HG03439 (cell line): Measurements from ENCODE around the gene SELENOO.

Experiments
- ATAC-seq: cut with Tn5 transposase; IDR thresholded peaks from one replicate; pipeline ENCODE4 v1.9.1; 2021; ENCODE audit warnings: mild to moderate bottlenecking, moderate library complexity; ENCODE audit not compliant: unreplicated experiment

Gene SELENOO

DNA sequence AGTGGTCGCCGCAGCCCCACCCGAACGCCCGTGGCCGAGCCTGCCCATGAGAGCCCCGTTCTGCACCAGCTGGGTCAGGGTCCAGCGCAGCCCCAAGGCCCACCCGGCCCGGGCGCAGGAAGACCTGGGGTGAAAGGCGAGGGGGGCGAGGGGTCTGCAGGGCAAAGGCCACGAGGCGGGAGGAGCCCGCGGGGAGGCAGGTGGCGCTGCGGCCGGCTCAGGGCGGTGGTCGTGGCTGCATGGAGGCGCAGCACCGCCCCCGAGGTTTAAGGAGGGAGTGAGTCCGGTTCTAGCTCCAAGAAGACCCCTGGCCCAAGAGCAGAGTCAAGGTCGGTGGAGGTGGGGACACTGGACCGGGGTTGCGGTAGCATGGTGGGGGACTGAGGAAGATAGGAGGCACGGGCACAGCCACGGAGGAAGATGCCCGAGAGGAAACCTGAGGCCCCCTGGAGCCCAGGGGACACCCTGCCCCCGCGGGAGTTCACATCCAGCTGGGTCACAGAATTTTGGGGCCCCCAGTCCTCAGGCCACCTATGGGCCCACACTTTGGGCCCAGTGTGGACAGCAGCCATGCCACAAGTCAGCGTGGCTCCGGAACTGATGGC is 50.8 kb downstream of the SELENOO start:
- no peak for ATAC-seq

DNA sequence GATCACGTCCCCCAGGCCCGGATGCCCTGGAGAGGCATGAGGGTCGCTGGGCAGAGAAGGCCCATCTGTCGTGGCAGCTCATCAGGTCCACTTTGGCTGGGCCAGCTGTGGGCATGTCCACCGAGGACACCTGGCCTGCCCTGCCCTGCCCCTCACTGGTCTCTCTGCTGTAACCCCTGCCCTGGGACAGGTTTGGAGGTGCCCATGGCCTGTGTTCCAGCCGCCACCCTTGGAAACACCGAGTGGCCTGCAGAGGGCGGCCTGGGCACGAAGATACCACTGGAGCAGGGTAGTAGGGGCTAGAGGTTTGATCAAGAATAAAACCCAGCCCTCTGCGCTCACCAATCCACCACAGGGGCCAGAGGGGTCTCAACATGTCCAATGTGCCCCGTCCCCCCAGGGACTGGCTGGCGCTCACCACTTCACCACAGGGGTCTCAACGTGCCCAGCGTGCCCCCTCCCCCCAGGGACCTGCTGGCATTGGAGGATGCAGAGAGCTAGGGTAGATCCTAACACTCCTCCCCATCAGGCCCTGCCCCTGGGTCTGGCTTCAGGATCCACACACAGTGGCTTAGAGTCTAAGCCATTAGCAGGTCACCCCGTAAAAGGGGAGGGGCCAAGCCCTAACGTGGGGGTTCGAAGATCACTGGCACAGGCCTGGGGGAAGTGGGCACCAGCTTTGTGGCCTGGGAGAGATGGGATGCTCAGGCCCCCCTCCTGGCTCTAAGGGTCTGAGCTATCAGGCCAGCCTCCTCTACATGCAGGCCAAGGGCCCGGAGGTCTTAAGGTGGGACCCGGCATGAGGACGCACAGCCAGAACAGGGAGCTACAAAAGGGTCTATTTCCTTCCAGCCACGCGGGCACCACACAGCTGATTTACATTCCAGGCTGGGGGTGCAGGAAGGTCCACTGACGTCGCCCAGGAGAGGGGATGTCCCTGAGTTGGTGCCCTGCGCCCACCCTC is 51.6 kb downstream of the SELENOO start:
- no peak for ATAC-seq

DNA sequence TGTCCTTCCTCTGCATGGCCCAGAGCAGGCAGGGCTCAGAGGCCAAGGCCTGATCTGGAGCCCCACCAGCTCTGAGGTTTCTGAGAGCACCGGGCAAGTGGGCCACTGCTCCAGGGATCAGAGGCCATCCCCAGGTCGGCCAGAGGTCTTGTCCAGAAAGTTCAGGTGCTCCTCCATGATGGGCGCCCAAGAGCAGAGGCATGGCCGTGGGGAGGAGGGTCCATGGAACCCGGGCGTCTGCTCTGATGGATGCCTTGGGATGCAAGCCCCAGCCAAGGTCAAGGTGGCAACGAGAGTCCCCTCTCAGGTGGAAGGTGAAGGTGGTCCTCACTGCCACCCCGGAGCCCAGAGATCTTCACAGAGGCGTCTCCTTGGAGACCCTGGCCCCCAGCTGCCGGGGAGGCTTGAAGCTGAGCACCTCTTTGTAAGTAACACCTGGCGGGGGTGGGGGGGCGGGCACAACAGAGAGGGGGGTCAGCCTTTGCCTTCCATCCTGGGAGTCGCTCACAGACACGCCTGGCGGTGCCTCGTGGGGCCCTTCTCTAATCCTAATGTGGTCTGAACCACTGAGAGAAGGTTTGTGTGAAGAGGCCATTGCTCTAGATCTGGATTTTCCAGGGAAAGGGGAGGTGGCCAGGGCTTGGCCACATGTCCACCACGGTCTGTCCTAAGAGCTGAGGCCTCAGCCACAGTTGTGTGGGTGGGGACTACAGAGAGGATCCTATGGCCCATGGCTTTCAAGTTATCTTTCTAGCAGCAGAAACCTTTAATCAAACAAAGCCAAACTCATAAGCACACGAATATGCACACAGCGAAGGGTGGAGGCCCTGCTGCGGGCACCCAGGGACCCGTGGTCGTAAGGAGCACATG is 52.5 kb downstream of the SELENOO start:
- ATAC-seq = no peak

DNA sequence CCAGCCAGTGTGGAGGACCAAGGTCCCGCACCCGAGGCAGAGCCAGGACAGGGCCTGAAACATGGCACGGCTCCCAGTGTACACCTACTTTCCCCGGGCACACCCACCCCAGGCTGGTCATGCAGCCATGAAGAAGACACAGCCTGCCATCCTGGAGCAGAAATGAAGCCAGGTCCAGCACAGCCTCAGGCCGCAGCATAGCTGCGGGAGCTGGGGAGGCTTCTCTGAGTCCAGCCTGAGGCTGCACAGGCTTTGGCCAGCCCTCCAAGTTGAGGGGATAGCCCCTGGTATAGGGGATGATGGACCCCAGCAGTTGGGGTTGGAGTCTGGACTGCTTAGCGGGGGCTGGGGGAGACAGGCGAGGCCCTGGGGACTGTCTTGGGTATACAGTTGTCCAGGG is 53.1 kb downstream of the SELENOO start:
- ATAC-seq = no peak

DNA sequence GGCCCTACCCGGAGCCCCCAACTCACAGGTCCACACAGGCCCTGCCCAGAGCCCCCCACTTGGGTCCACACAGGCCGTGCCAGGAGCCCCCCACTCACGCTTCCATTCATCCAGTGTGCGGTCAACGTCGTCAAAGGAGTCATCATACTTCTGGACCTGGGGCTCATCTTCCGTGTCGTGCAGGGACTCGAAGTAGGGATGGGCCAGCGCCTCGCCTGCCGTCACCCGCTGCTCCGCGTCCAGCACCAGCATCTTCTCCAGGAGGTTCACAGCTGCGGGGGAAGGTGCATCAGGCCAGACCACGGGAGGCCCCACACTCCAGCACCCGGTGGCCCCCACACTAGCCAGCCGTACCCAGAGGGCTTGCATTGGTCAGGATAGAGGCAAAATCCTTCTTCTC is 54.3 kb downstream of the SELENOO start:
- no peak for ATAC-seq

DNA sequence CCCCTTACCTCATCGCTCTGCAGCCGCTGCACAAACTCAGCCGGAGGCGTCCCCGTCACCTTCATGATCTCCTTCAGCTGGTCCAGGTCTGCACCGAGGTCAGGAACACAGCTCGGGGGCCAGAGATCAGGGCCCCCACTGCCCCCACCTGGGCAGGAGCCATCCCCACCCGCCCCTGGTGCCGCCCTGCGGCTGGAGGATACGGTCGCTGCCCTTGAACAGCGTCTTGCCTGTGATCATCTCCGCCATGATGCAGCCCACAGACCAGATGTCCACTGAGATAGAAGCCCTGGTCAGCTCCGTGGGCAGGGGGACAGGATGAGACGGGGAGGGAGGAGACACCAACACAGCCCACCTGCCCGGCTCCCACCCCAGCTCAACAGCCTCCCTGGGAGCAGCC is 54.8 kb downstream of the SELENOO start:
- ATAC-seq = no peak

DNA sequence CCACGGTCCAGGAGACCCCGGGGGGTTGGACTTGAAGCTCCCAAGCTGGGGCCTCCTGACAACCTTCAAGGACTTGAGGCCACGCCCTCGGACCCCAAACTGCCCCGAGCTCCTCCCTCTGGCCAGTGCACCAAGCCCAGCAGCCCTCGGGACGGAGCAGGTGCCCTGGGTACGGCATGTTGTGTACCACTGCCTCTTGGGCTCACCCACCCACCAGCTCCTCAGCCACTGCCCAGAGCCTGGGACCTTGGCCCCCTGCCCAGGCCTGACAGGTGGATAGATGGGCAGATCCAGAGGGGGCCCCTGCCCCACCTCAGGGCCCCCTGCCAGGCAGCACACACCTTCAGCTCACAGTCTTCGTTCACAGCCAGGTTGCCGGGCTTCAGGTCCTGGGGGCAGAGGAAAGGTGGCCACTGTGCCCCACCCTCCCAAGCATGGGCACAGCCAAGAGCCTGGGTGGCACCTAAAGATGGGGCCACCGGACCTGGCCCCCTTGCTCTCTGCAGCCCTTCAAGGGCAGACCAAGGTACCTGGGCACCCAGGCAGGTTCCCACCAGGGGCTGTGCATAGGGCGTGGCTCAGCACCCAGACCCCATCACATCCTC is 55.5 kb downstream of the SELENOO start:
- ATAC-seq = no peak

DNA sequence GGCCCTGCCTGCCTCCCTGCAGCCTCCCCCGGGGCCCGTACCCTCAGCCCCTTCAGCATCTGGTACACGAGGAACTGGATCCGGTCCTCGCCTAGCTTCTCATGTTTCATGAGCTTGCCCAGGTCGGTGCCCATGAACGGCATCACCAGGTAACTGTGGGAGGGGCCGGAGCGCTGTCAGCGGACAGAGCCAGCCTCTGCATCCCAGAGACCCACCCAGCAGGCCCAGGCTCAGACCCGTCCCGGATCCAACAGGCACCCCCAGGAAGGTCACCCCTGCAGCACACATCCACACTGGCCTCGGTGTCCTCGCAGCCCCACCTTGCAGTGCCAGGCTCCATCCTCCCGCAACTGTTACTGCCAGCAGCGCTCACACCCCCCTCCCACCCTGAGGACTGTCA is 56.2 kb downstream of the SELENOO start:
- no peak for ATAC-seq

DNA sequence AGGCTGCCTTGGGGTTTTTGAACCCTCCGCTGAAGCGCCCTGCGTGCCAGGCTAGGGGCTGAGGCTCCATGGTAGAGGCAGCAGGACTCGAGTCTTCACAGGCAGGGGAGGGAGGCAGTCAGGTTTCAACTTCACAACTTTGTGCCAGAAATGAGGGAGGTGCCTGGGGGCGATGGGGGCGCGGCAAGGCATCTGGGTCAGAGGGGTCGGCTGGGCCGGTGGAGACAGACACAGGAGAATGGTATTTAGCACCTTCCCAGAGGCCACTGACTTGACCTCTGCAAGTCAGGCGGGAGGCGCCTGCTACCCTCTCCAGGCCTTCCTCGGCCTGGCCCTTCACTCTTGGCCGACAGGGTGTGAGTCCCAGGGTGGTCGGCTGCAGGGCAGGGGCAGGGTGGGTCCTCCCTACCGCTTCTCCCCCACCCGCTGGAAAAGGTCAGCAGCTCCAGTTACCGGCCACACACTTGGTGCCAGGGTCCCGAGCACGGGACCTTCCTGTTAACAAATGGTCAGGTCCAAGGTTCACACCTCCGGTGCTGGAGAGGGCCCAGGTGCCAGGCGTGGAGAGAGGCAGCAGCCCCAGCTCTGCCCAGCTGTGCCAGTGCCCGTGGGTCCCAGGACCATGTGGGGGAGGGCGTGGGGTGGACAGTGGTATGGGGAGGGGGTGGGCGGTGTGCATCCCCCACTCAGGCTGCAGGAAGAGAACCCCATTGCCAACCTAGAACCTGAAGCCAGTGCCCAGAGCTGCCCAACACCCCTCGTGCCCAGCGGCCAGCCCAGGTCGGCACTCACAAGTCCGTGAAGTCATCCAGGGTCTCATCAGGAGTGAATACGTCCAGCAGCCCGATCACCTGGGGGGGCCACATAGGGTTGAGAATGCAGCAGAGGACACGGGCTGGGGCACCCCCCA is 56.9 kb downstream of the SELENOO start:
- ATAC-seq = no peak

DNA sequence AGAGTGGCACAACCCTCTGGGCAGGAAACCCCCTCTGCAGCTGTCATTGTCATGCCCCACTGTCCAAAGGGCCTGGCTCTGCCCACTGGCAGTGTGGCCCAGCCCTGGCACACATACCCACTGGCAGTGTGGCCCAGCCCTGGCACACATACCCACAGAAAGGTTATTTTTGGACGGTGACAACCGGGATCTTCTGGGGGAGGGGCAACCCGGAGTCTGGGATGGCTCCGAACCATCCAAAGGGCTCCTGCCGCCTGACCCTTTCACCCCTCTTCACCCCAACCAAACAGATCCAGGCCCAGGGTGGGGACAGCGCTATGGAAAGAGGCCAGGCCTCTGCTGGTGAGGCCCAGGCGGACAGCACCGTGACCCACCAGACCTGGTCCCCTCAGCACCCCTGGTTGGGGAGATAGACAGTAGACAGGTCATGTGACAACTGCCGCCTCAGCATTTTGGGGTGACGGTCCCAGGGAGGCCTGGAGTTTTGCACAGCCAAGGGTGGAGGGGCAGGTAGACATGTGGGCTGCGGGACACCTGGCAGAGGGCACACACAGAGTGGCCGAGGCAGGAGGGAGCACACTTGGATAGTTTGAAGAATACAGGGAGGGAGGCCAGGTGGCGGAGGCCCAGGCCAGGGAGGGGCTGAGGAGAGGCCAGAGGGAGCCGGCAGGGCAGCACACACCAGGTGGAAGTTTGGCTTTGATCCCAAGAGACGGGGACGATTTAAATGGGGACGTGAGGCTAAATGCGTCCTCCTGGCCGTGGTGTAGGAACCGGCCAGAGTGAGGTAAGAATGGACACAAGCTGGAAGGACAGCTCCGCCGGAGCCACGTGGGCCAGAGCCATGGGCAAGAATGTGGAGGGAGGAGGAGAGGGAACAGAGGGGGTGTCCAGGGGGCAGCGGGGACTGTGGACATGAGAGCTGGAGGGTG is 57.8 kb downstream of the SELENOO start:
- ATAC-seq = no peak

DNA sequence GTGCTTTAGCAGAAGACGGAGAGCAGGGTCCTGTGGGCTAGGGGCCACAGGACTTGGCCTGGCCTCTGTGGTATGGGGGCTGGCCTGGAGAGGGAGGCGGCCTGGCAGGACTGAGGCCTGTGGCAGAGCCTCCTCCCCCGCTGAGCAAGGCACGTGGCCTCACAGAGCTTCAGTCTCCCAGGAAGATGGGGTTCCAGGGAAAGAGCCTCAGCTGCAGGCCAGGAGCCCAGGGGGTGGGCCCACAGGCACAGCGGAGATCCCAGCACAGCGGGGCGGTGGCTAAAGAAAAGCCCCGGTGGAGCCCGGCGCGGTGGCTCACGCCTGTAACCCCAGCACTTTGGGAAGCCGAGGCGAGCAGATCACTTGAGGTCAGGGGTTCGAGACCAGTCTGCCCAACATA is 58.5 kb downstream of the SELENOO start:
- no peak for ATAC-seq

DNA sequence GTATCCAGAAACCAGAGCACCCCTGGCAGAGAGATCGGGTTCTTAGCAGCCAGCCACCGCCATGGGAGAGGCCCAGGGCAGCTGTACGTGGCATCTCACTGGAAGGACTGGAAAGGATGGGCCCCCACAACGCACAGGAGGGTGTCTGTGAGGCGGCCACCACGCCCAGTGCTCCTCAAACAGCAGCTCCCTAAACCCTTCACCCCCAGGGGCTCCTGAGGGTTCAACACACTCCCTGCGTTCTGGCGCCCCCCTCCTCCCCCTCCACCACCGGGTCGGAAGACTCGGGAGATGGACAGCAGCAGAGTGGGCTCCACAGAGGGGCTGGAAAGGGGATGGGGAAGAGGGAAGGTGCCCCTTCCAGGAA is 59.6 kb downstream of the SELENOO start:
- ATAC-seq = no peak

DNA sequence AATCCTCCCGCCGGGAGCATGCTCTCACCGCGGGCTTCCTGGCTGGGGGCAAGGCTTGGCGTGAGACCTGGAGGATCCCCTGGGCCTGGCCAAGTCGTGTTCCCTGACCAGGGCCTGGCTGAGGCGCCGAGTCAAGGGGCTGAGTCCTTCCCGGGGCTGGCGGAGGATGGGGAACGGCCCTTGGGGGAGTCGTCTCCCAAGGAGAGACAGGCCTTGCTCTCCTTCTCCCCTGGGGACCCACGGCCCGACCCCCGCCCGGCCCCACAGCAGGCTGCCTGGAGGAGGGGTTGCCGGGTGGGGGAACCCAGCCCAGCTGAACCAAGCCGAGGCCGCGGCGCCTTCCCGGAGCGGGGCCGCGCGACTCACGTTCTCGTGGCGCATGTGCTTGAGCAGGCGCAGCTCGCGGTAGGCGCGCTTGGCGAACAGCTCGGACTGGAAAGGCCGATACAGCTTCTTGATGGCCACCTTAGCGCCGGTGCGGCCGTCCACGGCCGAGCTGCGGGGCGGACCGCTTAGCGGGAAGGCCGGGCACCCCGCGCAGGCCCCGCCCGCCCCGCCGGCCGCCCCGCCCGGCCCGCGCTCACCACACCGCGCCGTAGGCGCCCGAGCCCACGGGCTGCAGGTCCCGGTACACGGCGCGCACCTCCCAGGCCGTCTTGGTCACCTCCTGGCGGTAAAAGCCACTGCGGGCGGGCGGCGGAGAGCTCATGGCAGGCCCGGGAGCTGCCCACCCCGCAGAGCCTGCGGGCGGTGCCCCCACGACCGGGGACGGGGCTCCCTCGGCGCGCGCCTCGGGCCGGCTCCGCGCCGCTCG is 60.2 kb downstream of the SELENOO start:
- no peak for ATAC-seq

DNA sequence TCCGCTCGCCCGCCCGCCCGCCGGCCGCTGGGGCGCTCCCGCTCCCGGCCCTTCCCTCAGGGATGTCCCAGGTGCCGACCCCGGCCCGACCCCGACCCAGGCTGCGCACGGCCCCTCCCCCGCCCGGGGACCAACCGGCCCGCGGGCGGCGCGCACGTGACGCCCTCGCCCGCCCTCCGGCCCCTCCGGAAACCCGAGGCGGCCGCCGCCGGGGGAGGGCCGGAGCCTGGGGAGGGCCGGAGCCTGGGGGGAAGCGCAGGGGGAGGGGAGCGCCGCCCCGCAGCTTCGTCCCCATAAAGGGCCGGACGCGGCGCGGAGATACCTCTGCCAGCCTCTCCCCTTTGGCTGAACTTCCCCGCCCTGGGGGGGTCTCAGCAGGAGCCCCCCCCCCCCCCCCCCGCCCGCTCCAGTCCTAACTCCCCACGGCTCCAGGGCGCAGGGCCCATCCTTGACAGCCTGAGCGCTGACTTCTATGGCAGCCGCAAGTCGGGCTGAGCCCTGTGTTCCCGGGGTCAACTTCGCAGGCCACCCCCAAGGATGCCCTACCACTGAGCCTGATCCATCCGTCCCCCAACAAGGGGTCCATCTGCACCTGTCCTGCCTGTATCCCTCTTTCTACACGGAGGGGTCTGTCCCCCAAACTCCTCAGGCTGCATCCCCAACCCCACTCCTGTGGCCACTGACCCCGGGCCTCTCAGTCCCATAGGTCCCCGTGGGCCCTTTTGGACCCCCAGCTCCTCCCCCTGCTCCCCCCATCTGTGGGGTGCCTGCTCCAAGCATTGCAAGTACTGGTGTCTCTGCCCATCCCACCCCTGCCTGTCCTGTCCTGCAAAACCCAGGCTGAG is 61.0 kb downstream of the SELENOO start, which contains the start of gene MAPK12:
TSS of gene MAPK12 (minus strand) at position 69 of the 845 bp plus-strand sequence. CDS start 174 bp downstream, outside the sequence.
- no peak for ATAC-seq

DNA sequence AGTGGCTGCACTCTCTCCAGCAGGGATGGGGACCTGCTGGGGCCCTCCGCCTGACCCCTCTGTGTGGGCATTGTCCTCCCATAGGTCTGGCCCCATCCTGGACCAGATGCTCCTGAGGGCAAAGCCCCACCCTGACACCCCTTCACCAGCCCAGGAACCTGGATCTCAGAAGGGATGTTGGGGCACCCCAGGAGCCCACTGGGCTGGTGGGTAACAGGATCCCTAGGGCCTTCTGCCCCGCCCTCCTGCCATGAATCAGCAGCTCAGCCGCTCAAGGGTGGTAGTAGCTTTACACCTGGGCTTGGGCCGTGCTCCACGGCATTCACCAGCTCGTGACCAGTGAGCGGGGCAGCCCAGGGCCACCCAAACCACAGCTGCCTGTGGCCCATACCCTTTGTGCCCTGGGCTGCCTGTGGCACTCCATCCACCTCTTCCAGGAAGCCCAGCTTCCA is 61.7 kb downstream of the SELENOO start:
- no peak for ATAC-seq

DNA sequence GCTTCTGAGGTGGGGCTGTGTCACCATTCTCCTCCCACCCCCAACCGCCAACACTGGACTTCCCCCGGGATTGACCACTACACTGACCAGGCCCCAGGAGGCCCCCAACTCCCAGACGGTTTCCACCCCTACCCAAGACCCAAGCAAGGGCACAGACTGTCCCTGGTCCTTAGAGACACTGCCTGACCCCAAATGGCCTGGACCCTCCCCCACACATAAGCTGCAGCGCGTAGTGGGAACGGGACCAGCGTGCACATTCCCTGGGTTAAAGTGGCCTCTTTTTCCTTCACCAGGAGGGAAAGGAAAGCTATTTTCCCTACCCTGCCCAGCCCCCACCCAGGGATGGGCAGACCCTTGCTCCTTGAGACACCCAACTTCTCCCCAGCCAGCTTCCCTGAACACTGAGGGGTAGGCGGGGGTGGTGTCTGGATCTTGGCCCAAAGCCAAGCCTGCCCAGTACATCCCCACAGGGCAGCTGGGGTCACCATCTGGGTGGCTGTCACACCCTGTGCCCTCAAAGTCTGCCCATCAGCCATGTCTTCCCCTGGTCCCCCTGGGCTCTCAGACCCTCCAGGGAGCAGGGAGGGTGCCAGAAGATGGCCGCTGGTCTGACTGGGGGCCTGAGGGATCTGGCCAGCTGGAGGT is 62.3 kb downstream of the SELENOO start:
- ATAC-seq = no peak
